MM.1S (cell line): ENCODE results near the gene SUGP2.

ENCODE experiments used
- CTCF ChIP-seq: fragments of 300-600 bp; sonication (generic); IDR thresholded peaks from 2 replicates; pipeline ENCODE4 v1.5.1; 2016; ENCODE audit warnings: antibody characterized with exemption, low read length, mixed read lengths
- EZH2 ChIP-seq: fragments of 300-600 bp; sonication (generic); optimal IDR thresholded peaks from 2 replicates; pipeline ENCODE3; 2017; ENCODE audit warnings: low read depth, mild to moderate bottlenecking, antibody characterized with exemption, low read length, mixed read lengths
- EZH2phosphoT487 ChIP-seq: fragments of 300-600 bp; sonication (generic); IDR thresholded peaks from 2 replicates; pipeline ENCODE4 v1.6.1; 2018; ENCODE audit warnings: antibody characterized with exemption, low read length

DNA sequence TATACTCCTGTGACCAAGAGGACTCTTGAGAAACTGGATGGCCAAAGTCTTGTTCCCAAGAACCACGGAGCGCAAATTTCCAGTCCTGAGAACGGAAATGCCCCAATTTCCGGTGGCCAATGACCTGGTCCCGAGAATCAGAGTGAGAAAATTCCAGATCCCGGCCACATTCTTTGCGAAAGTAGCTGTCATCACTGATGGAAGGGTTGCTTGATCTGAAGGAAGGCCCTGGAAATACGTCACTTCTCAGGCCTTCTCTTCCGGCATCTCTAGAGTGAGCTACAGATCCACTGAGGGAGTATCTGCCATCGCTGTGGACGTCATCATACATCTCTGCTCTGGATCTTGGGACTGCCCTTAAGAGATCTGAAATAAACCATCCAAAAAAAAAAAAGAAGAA, 7.5 kb downstream of the SUGP2 start:
- TF ChIP-seq CTCF (no peak), EZH2 (no peak), EZH2phosphoT487 (no peak)
